ENCODE data around the gene NRBP1.

DNA sequence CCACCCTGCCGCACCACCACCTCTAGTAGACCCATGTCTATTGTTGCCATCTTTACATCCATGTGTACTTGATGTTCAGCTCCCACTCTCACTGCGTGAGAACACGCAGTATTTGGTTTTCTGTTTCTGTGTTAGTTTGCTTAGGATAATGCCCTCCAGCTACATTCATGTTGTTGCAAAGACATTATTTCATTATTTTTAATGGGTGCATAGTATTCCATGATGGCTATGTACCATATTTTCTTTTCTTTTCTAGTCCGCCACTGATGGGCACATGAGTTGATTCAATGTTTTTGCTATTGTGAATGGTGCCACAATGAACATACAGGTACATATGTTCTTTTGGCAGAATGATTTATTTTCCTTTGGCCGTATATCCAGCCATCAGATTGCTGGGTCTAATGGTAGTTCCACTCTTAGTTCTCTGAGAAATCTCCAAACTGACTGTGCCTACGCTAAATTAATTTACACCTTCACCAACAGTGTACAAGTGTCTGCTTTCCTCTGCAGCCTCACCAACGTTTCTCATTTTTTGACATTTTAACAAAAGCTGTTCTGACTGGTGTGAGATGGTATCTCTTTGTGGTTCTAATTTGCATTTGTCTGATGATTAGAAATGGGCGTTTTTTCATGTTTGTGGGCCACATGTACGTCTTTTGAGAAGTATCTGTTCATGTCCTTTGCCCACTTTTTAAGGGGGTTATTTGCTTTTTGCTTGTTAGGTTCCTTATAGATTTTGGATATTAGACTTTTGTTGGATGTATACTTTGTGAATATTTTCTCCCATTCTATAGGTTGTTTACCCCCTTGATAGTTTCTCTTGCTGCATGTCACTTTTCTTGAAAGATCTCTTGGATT is 37.4 kb upstream of the NRBP1 start:
- TF ChIP-seq, protein P1, sequence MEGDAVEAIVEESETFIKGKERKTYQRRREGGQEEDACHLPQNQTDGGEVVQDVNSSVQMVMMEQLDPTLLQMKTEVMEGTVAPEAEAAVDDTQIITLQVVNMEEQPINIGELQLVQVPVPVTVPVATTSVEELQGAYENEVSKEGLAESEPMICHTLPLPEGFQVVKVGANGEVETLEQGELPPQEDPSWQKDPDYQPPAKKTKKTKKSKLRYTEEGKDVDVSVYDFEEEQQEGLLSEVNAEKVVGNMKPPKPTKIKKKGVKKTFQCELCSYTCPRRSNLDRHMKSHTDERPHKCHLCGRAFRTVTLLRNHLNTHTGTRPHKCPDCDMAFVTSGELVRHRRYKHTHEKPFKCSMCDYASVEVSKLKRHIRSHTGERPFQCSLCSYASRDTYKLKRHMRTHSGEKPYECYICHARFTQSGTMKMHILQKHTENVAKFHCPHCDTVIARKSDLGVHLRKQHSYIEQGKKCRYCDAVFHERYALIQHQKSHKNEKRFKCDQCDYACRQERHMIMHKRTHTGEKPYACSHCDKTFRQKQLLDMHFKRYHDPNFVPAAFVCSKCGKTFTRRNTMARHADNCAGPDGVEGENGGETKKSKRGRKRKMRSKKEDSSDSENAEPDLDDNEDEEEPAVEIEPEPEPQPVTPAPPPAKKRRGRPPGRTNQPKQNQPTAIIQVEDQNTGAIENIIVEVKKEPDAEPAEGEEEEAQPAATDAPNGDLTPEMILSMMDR (IDR thresholded peaks at IDR 0.05), result no peak
- TF ChIP-seq POLR2A (IDR thresholded peaks at IDR 0.05), result no peak

Measured in esophagus squamous epithelium (tissue), 4 donors.